Central memory CD8-positive, alpha-beta T cell (primary cell): ENCODE data around the gene GOLT1B.

Source experiments
- ATAC-seq: fragments of 150-1000 bp; cut with Tn5 transposase; replicated peaks from 2 replicates; pipeline ENCODE4 v1.10.0; 2022; ENCODE audit warnings: mild to moderate bottlenecking, moderate FRiP score, moderate number of reproducible peaks; ENCODE audit not compliant: poor library complexity, severe bottlenecking; ENCODE audit errors: extremely low read depth
- DNase-seq, 2 donors: peaks; one replicate each; pipeline ENCODE4 v3.0.0; 2021; ENCODE audit warnings: low spot score in 2 of 2
- H3K27ac Mint-ChIP-seq: one replicate; pipeline ENCODE4 v1.8.0; 2022; ENCODE audit warnings: low read depth, mild to moderate bottlenecking, moderate library complexity, mixed read lengths
- H3K27me3 Mint-ChIP-seq: one replicate; pipeline ENCODE4 v1.8.0; 2022; ENCODE audit warnings: mixed read lengths
- H3K36me3 Mint-ChIP-seq: one replicate; pipeline ENCODE4 v1.8.0; 2022; ENCODE audit warnings: mild to moderate bottlenecking, moderate library complexity, mixed read lengths; ENCODE audit not compliant: insufficient read depth
- H3K4me1 Mint-ChIP-seq: one replicate; pipeline ENCODE4 v1.8.0; 2022; ENCODE audit warnings: mixed read lengths
- H3K4me3 Mint-ChIP-seq: one replicate; pipeline ENCODE4 v1.8.0; 2022; ENCODE audit warnings: mild to moderate bottlenecking, moderate library complexity, mixed read lengths
- H3K9me3 Mint-ChIP-seq: one replicate; pipeline ENCODE4 v1.8.0; 2022; ENCODE audit warnings: mixed read lengths

Gene GOLT1B

GRCh38 chr12:21499765-21500164, 1.8 kb upstream of the GOLT1B start:
- DNase-seq (no peak), ATAC-seq (no peak)
- Mint-ChIP-seq H3K27me3 (no peaks in the 10 kb centered on the region), H3K27ac (no peak overlapping the region), H3K36me3 (peaks cover 35% of the 10 kb centered on the region), H3K9me3 (no peaks in the 10 kb centered on the region), H3K4me3 (no peak overlapping the region), H3K4me1 (peaks cover 40% of the 10 kb centered on the region)

DNA sequence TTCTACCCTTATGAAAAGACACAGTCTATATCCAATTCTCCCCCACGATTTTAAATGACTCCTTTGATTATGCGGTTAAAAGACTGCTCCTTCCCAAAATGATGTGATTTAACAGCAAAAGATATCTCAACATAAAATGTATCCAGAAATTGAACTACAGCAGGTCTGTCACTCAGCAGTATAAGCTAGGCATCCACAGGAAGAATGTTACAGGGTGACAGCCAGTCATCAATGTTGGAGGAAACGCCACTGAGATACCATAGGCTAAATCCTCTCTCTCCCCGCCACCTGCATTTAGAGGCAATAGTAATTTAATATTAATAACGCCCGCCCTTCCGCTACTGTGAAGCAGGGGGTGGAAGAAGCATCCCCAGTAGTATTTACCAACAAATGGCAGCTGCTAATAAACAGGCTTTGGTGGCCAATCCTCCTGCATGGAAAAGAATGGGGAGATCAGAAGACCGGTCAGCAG, 767 bp upstream of the GOLT1B start:
- DNase-seq (peak; percentile 12 to 14), ATAC-seq (peak; percentile 33)
- Mint-ChIP-seq H3K27ac (no peak overlapping the region), H3K4me3 (no peak overlapping the region), H3K4me1 (peaks cover 40% of the 10 kb centered on the region), H3K27me3 (no peaks in the 10 kb centered on the region), H3K36me3 (peaks cover 25% of the 10 kb centered on the region), H3K9me3 (no peaks in the 10 kb centered on the region)

GRCh38 chr12:21502164-21502496, 541 bp downstream of the GOLT1B start:
- H3K27me3 Mint-ChIP-seq = no peaks in the 10 kb centered on the region
- no peak overlapping the region for H3K4me3 Mint-ChIP-seq
- peak; percentile 10 for ATAC-seq
- H3K9me3 Mint-ChIP-seq = no peaks in the 10 kb centered on the region
- peaks cover 40% of the 10 kb centered on the region for H3K4me1 Mint-ChIP-seq
- no peak overlapping the region for H3K27ac Mint-ChIP-seq
- DNase-seq = peak in 1 of 2 donors; percentile 11
- peaks cover 16% of the 10 kb centered on the region for H3K36me3 Mint-ChIP-seq

DNA sequence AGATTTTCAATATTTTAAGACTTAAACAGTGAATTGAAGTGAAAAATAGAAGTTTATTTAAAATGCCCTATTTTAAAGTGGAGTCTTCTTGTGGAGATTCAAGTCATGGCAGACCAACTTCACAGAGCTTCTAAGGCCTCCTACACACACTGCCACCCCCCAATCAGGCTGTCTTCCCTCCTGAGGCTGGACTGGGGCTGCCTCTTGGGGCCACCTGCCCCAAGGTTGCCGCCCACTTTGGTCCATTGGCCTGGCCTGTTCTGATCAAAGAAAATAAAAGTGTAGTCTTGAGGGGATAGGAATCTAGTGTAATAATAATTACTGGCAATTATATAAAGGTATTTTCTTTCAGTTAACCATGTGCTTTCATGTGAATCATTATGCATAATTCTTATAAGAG, 1.3 kb downstream of the GOLT1B start:
- Mint-ChIP-seq H3K36me3 (peaks cover 11% of the 10 kb centered on the region), H3K27ac (no peak overlapping the region)

DNA sequence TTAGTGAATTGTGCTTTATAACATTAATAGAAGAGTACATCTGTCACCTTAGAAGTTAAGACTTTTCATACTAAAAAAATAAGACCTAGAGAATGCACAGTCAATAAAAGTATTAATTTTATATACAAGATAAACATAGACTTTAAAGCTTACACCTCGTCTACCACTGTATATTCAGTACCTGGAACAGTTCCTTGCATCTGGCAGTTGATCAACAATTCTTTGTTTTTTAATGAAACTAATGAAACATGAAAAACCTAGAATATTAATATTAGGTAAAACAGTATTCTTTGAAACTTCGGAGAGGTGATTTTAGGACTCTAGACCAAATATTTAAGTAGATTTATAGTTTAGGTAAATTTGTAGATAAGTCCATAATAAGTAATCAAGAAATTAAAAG, 4.3 kb downstream of the GOLT1B start:
- H3K9me3 Mint-ChIP-seq = no peaks in the 10 kb centered on the region
- no peak overlapping the region for H3K27ac Mint-ChIP-seq
- peaks cover 18% of the 10 kb centered on the region for H3K36me3 Mint-ChIP-seq
- H3K4me3 Mint-ChIP-seq = no peak overlapping the region
- ATAC-seq (no peak), DNase-seq (no peak)
- no peaks in the 10 kb centered on the region for H3K27me3 Mint-ChIP-seq
- peaks cover 42% of the 10 kb centered on the region for H3K4me1 Mint-ChIP-seq

More for the DNA sequence above, 1.3 kb downstream of the GOLT1B start:
- ATAC-seq = no peak
- Mint-ChIP-seq H3K9me3 (no peaks in the 10 kb centered on the region), H3K27me3 (no peaks in the 10 kb centered on the region), H3K4me1 (peaks cover 38% of the 10 kb centered on the region), H3K4me3 (no peak overlapping the region)
- no peak for DNase-seq

GRCh38 chr12:21507849-21508248, 6.3 kb downstream of the GOLT1B start:
- H3K27me3 Mint-ChIP-seq = no peaks in the 10 kb centered on the region
- H3K27ac Mint-ChIP-seq = peak overlapping the region; percentile 23
- H3K4me1 Mint-ChIP-seq = peaks cover 35% of the 10 kb centered on the region
- H3K9me3 Mint-ChIP-seq = no peaks in the 10 kb centered on the region
- H3K4me3 Mint-ChIP-seq = no peak overlapping the region
- no peak for ATAC-seq
- no peak for DNase-seq
- peaks cover 24% of the 10 kb centered on the region for H3K36me3 Mint-ChIP-seq

DNA sequence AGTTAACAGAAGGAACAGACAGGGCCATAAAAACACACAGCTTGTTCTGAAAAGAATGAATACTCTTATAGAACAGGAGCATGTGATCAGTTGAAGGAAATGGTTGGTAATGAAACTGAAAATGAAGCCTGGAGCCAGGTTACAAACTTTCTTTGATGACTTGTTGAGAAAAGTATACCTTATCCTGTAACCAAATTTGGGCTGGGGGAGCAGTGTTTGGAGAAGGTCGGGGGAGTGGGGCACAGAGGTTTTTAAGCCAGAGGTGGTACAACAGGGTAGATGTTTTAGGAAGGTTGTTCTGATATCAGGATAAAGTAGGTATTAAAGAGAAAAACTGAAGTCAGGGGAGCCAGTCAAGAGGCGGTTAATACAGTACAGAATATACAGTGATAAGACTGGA, 8.2 kb downstream of the GOLT1B start:
- Mint-ChIP-seq H3K36me3 (peaks cover 30% of the 10 kb centered on the region), H3K27me3 (no peaks in the 10 kb centered on the region), H3K4me1 (peaks cover 20% of the 10 kb centered on the region), H3K9me3 (no peaks in the 10 kb centered on the region), H3K4me3 (peak overlapping the region; percentile 39), H3K27ac (peak overlapping the region; percentile 84)
- no peak for ATAC-seq
- no peak for DNase-seq

GRCh38 chr12:21516281-21516680, 14.7 kb downstream of the GOLT1B start:
- DNase-seq (no peak), ATAC-seq (no peak)
- H3K9me3 Mint-ChIP-seq = no peaks in the 10 kb centered on the region
- peaks cover 32% of the 10 kb centered on the region for H3K36me3 Mint-ChIP-seq
- no peak overlapping the region for H3K4me3 Mint-ChIP-seq
- H3K27ac Mint-ChIP-seq = no peak overlapping the region
- no peaks in the 10 kb centered on the region for H3K4me1 Mint-ChIP-seq
- no peaks in the 10 kb centered on the region for H3K27me3 Mint-ChIP-seq

DNA sequence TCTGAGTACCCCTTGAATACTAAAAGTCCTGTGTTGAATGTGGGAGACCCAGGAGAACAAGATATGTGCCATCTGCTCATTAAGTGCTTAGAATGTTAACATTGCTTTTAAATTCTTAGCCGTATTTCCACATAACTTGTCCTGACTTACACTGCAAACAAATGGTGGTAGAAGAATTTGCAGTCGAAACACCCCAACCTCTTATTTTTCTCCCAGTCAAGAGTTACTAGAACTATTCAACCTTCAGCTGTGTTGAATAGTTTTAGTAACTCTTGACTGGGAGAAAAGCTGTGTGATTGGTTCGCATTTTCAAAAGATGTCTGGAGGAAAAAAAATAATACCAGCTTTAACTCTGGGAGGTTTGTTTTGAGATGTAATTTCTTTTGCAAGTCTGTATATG, 16.9 kb downstream of the GOLT1B start:
- Mint-ChIP-seq H3K27ac (no peak overlapping the region), H3K27me3 (no peaks in the 10 kb centered on the region), H3K9me3 (no peaks in the 10 kb centered on the region), H3K4me3 (no peak overlapping the region), H3K4me1 (no peaks in the 10 kb centered on the region), H3K36me3 (peaks cover 23% of the 10 kb centered on the region)
- DNase-seq (no peak), ATAC-seq (no peak)

- H3K27me3 Mint-ChIP-seq = peaks cover 1% of the 10 kb centered on the region
- no peaks in the 10 kb centered on the region for H3K4me1 Mint-ChIP-seq
These were observed 20.0 kb downstream of the GOLT1B start for GRCh38 chr12:21521541-21521940.

GRCh38 chr12:21523148-21523547, 21.6 kb downstream of the GOLT1B start:
- Mint-ChIP-seq H3K27ac (no peak overlapping the region), H3K4me1 (no peaks in the 10 kb centered on the region), H3K27me3 (peaks cover 10% of the 10 kb centered on the region), H3K9me3 (no peaks in the 10 kb centered on the region), H3K4me3 (no peak overlapping the region), H3K36me3 (peaks cover 3% of the 10 kb centered on the region)
- no peak for ATAC-seq
- no peak for DNase-seq

More at GRCh38 chr12:21521541-21521940, 20.0 kb downstream of the GOLT1B start:
- ATAC-seq (no peak), DNase-seq (no peak)
- H3K27ac Mint-ChIP-seq = no peak overlapping the region
- H3K36me3 Mint-ChIP-seq = peaks cover 8% of the 10 kb centered on the region
- no peaks in the 10 kb centered on the region for H3K9me3 Mint-ChIP-seq
- H3K4me3 Mint-ChIP-seq = no peak overlapping the region

GRCh38 chr12:21526053-21526452, 24.5 kb downstream of the GOLT1B start, which contains the start of gene SPX:
Gene SPX (plus strand): TSS chr12:21526296. CDS start chr12:21526473, 177 bp downstream.
- Mint-ChIP-seq H3K4me3 (peak within 1 kb of the TSS; percentile 66), H3K36me3 (peaks cover 3% of the 10 kb centered on the region), H3K4me1 (no peaks in the 10 kb centered on the region), H3K27me3 (peaks cover 35% of the 10 kb centered on the region), H3K9me3 (no peaks in the 10 kb centered on the region), H3K27ac (no peak within 1 kb of the TSS)
- DNase-seq (no peak), ATAC-seq (no peak)

GRCh38 chr12:21526721-21527345, 25.2 kb downstream of the GOLT1B start:
- Mint-ChIP-seq H3K4me3 (peak overlapping the region; percentile 66), H3K36me3 (peaks cover 3% of the 10 kb centered on the region), H3K9me3 (no peaks in the 10 kb centered on the region), H3K4me1 (no peaks in the 10 kb centered on the region), H3K27ac (no peak overlapping the region), H3K27me3 (peaks cover 43% of the 10 kb centered on the region)
- no peak for ATAC-seq
- DNase-seq = no peak
